ENCODE measurements around the gene FAM120A.

The FAM120A gene

GRCh38 chr9:93562157-93562556, 110.7 kb downstream of the FAM120A start:
- no peak for DNase-seq

- DNase-seq, result no peak
These were observed 113.6 kb downstream of the FAM120A start for GRCh38 chr9:93565089-93565488.

GRCh38 chr9:93566408-93567270, 115.2 kb downstream of the FAM120A start:
- peak; percentile 96 for DNase-seq

GRCh38 chr9:93567271-93567959, 115.9 kb downstream of the FAM120A start:
- no peak for DNase-seq

GRCh38 chr9:93568169-93568568, 116.7 kb downstream of the FAM120A start:
- no peak for DNase-seq

- no peak for DNase-seq
These were observed 118.2 kb downstream of the FAM120A start for GRCh38 chr9:93569621-93570174.

GRCh38 chr9:93572221-93572620, 120.7 kb downstream of the FAM120A start:
- DNase-seq, result no peak

- DNase-seq, result no peak
These were observed 121.4 kb downstream of the FAM120A start for GRCh38 chr9:93572636-93573515.

GRCh38 chr9:93573516-93573828, 122.0 kb downstream of the FAM120A start:
- DNase-seq, result no peak

GRCh38 chr9:93574091-93574899, 122.8 kb downstream of the FAM120A start:
- no peak for DNase-seq

- no peak for DNase-seq
These were observed 123.7 kb downstream of the FAM120A start for GRCh38 chr9:93574900-93575795.

GRCh38 chr9:93575796-93576257, 124.3 kb downstream of the FAM120A start:
- peak; percentile 43 for DNase-seq

- peak; percentile 28 for DNase-seq
These were observed 125.0 kb downstream of the FAM120A start, which contains the start of gene PHF2 for GRCh38 chr9:93576258-93577077. Gene PHF2 (plus strand): TSS chr9:93576584. CDS start chr9:93576774, 190 bp downstream.

- DNase-seq, result no peak
These were observed 125.8 kb downstream of the FAM120A start for GRCh38 chr9:93577078-93577974.

GRCh38 chr9:93577975-93578682, 126.6 kb downstream of the FAM120A start:
- DNase-seq, result no peak

- DNase-seq, result no peak
These were observed 127.4 kb downstream of the FAM120A start for GRCh38 chr9:93578844-93579243.

GRCh38 chr9:93579711-93580516, 128.4 kb downstream of the FAM120A start:
- no peak for DNase-seq

Data from CD4-positive, alpha-beta T cell treated with Interleukin-4 for 4 hours (primary cell).